Kidney tubule cell (primary cell): ENCODE results near the gene CADPS2.

Source experiments
- DNase-seq: peaks from one replicate; pipeline ENCODE4 v3.0.0-alpha.2; 2018; ENCODE audit warnings: low spot score

The CADPS2 gene

GRCh38 chr7:122521767-122522166 is 364.5 kb downstream of the CADPS2 start:
- DNase-seq, result no peak

- no peak for DNase-seq
Measured at GRCh38 chr7:122520971-122521555, 365.2 kb downstream of the CADPS2 start.

GRCh38 chr7:122518488-122518887 is 367.8 kb downstream of the CADPS2 start:
- DNase-seq, result peak; percentile 13

- no peak for DNase-seq
Measured at GRCh38 chr7:122517576-122517975, 368.7 kb downstream of the CADPS2 start.

GRCh38 chr7:122515404-122515803 is 370.9 kb downstream of the CADPS2 start:
- peak; percentile 25 for DNase-seq

- no peak for DNase-seq
Measured at GRCh38 chr7:122511268-122511667, 375.0 kb downstream of the CADPS2 start.

- no peak for DNase-seq
Measured at GRCh38 chr7:122507591-122507990, 378.7 kb downstream of the CADPS2 start.

- no peak for DNase-seq
Measured at GRCh38 chr7:122492007-122492406, 394.3 kb downstream of the CADPS2 start.

- DNase-seq, result peak; percentile 61
Measured at GRCh38 chr7:122488241-122488640, 398.0 kb downstream of the CADPS2 start.

- DNase-seq, result peak; percentile 11
Measured at GRCh38 chr7:122487131-122487530, 399.1 kb downstream of the CADPS2 start.

GRCh38 chr7:122485856-122486255 is 400.4 kb downstream of the CADPS2 start:
- DNase-seq, result no peak

- no peak for DNase-seq
Measured at GRCh38 chr7:122482212-122482611, 404.0 kb downstream of the CADPS2 start.

- no peak for DNase-seq
Measured at GRCh38 chr7:122470859-122471258, 415.4 kb downstream of the CADPS2 start.

- no peak for DNase-seq
Measured at GRCh38 chr7:122468945-122469344, 417.3 kb downstream of the CADPS2 start.

GRCh38 chr7:122467661-122468449 is 418.4 kb downstream of the CADPS2 start:
- no peak for DNase-seq

- no peak for DNase-seq
Measured at GRCh38 chr7:122465296-122465695, 421.0 kb downstream of the CADPS2 start.

GRCh38 chr7:122463631-122464030 is 422.6 kb downstream of the CADPS2 start:
- no peak for DNase-seq

GRCh38 chr7:122460936-122461335 is 425.3 kb downstream of the CADPS2 start:
- DNase-seq, result no peak

- DNase-seq, result no peak
Measured at GRCh38 chr7:122457969-122458368, 428.3 kb downstream of the CADPS2 start.

GRCh38 chr7:122457325-122457724 is 428.9 kb downstream of the CADPS2 start:
- DNase-seq, result no peak

- no peak for DNase-seq
Measured at GRCh38 chr7:122454776-122455507, 431.3 kb downstream of the CADPS2 start.

GRCh38 chr7:122453432-122453831 is 432.8 kb downstream of the CADPS2 start:
- DNase-seq, result no peak
